B cell (primary cell): ENCODE data around the gene ACKR2. TPM values are rescaled to one million over a fixed set of nuclear protein-coding genes. Genes with fewer than 3 reads are reported as not detected.

Experiments
- ATAC-seq: fragments of 200-7000 bp; cut with Tn5 transposase; one replicate; pipeline ENCODE4 v1.10.0; 2021; ENCODE audit warnings: low read depth, mild to moderate bottlenecking, moderate number of reproducible peaks, moderate library complexity
- CTCF ChIA-PET: fragments of 350-600 bp; sonication (Branson Sonifier 250); formaldehyde crosslinking; loops from one replicate; lab custom pipeline; 2021; ENCODE audit warnings: antibody characterized with exemption, inconsistent platforms; lab: Charles Lee
- POLR2A ChIA-PET: fragments of 350-600 bp; sonication (Branson Sonifier 250); formaldehyde crosslinking; loops from one replicate; lab custom pipeline; 2021; ENCODE audit warnings: antibody characterized with exemption; lab: Charles Lee
- DNase-seq: peaks from one replicate; pipeline ENCODE4 v3.0.0; 2013
- H2AFZ ChIP-seq: 2 replicates; pipeline ENCODE4 v1.6.1; 2012; ENCODE audit warnings: mild to moderate bottlenecking, low read depth, low read length; ENCODE audit not compliant: insufficient read depth, poor library complexity, severe bottlenecking
- H3K27ac ChIP-seq, 2 donors: 1 replicate in 1 of 2; 2 replicates in 1 of 2; pipeline ENCODE4 v1.5.1; 2012 to 2013; ENCODE audit warnings: low read length in 2 of 2, mild to moderate bottlenecking in 2 of 2, moderate library complexity in 1 of 2
- H3K27me3 ChIP-seq, 4 experiments: fragments of 200-600 bp in 1 of 4; sonication (generic) in 1 of 4; replicated peaks in 1 of 4; 1 replicate in 2 of 4; 2 replicates in 2 of 4; pipeline versions ENCODE4 v1.6.1 to v1.7.0; 2013 to 2016; ENCODE audit warnings: low read length in 3 of 4, mild to moderate bottlenecking in 2 of 4, mixed read lengths in 1 of 4, moderate library complexity in 1 of 4; ENCODE audit not compliant: insufficient read depth in 4 of 4, control insufficient read depth in 3 of 4; ENCODE audit errors: control extremely low read depth in 1 of 4
- H3K36me3 ChIP-seq, 2 experiments: replicated peaks in 1 of 2; 1 replicate in 1 of 2; 2 replicates in 1 of 2; pipeline versions ENCODE4 v1.6.1 to v1.7.1; 2013; ENCODE audit warnings: low read length in 1 of 2; ENCODE audit not compliant: insufficient read depth in 2 of 2, control insufficient read depth in 1 of 2; ENCODE audit errors: control extremely low read depth in 1 of 2, extremely low read depth in 1 of 2
- H3K4me1 ChIP-seq, 2 donors: fragments of 200-600 bp in 1 of 2; sonication (generic) in 1 of 2; 1 replicate in 1 of 2; 2 replicates in 1 of 2; pipeline versions ENCODE4 v1.5.1 to v1.6.1; 2013 to 2017; ENCODE audit warnings: low read length in 2 of 2; ENCODE audit not compliant: control insufficient read depth in 2 of 2, insufficient read depth in 2 of 2
- H3K4me2 ChIP-seq: replicated peaks from 2 replicates; pipeline ENCODE3; 2012; ENCODE audit warnings: mild to moderate bottlenecking, low read depth, low read length; ENCODE audit not compliant: poor library complexity, severe bottlenecking
- H3K4me3 ChIP-seq, 5 experiments: fragments of 200-600 bp in 1 of 5; sonication (generic) in 1 of 5; 1 replicate in 3 of 5; 2 replicates in 2 of 5; pipeline versions ENCODE4 v1.5.1 to v1.7.0; 2011 to 2016; ENCODE audit warnings: low read length in 4 of 5, mild to moderate bottlenecking in 4 of 5, low read depth in 2 of 5, control low read depth in 1 of 5, moderate library complexity in 1 of 5; ENCODE audit not compliant: insufficient read depth in 1 of 5; ENCODE audit errors: control extremely low read depth in 1 of 5, extremely low read depth in 1 of 5
- H3K79me2 ChIP-seq: fragments of 200-600 bp; sonication (generic); one replicate; pipeline ENCODE4 v1.6.0; 2016; ENCODE audit warnings: low read length; ENCODE audit not compliant: control insufficient read depth, insufficient read depth
- H3K9ac ChIP-seq: fragments of 200-600 bp; sonication (generic); 2 replicates; pipeline ENCODE4 v1.6.1; 2017; ENCODE audit warnings: mild to moderate bottlenecking, low read length, moderate library complexity
- H3K9me3 ChIP-seq, 3 donors: one replicate each; pipeline versions ENCODE4 v1.6.1 to v1.7.1; 2013; ENCODE audit warnings: low read length in 2 of 3; ENCODE audit not compliant: control insufficient read depth in 2 of 3, insufficient read depth in 1 of 3; ENCODE audit errors: control extremely low read depth in 1 of 3
- H4K20me1 ChIP-seq: 2 replicates; pipeline ENCODE4 v1.6.0; 2012; ENCODE audit warnings: mild to moderate bottlenecking, low read length; ENCODE audit not compliant: insufficient read depth, control insufficient read depth, poor library complexity, severe bottlenecking
- H3K27ac Mint-ChIP-seq: one replicate; pipeline ENCODE4 v1.8.0; 2021; ENCODE audit warnings: mixed read lengths
- H3K27me3 Mint-ChIP-seq: one replicate; pipeline ENCODE4 v1.8.0; 2021; ENCODE audit warnings: mixed read lengths
- H3K4me1 Mint-ChIP-seq: one replicate; pipeline ENCODE4 v1.8.0; 2021; ENCODE audit warnings: mixed read lengths
- H3K4me3 Mint-ChIP-seq: one replicate; pipeline ENCODE4 v1.8.0; 2021; ENCODE audit warnings: mixed read lengths
- H3K9me3 Mint-ChIP-seq: one replicate; pipeline ENCODE4 v1.8.0; 2022; ENCODE audit warnings: mixed read lengths; ENCODE audit not compliant: insufficient read depth
- EZH2 ChIP-seq: IDR thresholded peaks from 2 replicates; pipeline ENCODE4 v1.6.1; 2012; ENCODE audit warnings: borderline replicate concordance, low read depth, mild to moderate bottlenecking, moderate library complexity, low read length; ENCODE audit not compliant: insufficient read depth, poor library complexity, severe bottlenecking
- WGBS: methylation state at CpG from one replicate; pipeline ENCODE4 v1.1.5; 2013; ENCODE audit warnings: missing lambda C conversion rate; ENCODE audit not compliant: insufficient coverage; 5-methylcytosine and 5-hydroxymethylcytosine counted together
- intact Hi-C: fragments of 100-400 bp; cut with micrococcal nuclease; formaldehyde crosslinking; loops from one replicate; pipeline ENCODE4 v1.10.0; 2022
- polyA plus RNA-seq: library from polyadenylated mRNA; depleted of rRNA; stranded (reverse); fragments of >200 nt; gene quantifications from 2 replicates; pipeline ENCODE4 v1.2.3, GENCODE V29; 2012
- total RNA-seq, 2 donors: library from RNA; stranded (reverse); fragments of 120-200 nt in 1 of 2; gene quantifications; 1 replicate in 1 of 2; 2 replicates in 1 of 2; pipeline versions ENCODE4 v1.2.3 to v1.2.4, GENCODE V29; 2013 to 2022
- TF ChIP-seq, protein P1 (sequence below): fragments of 200-600 bp; IDR thresholded peaks from one replicate; pipeline ENCODE4 v1.8.0; 2022; ENCODE audit warnings: antibody characterized with exemption, mild to moderate bottlenecking

The ACKR2 gene
- total and polyA plus RNA-seq, 2 donors (not counting 1 experiment from before 2014, with no cell fraction given) = 0.31 to 1.7 TPM

DNA sequence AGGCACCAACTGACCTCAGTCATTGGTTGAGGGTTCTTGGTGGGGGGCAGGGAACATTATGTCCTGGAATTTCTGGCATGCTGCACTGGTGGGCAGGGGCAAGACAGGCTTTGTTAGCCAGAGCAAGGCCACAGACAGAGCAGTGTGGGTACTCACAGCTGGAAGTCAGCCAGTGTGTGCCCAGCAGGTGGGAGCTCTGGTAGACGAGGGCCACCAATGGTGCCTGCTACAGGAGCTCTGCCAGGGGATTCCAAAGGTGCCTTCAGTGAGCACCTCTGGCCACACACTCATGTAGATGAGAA, 35.1 kb downstream of the ACKR2 start:
- no peak for DNase-seq
- Mint-ChIP-seq H3K27me3 (no peaks in the 10 kb centered on the region), H3K27ac (peak overlapping the region; percentile 21), H3K4me1 (peaks cover 34% of the 10 kb centered on the region), H3K9me3 (no peaks in the 10 kb centered on the region), H3K4me3 (no peak overlapping the region)
- no peak for ATAC-seq
- Histone ChIP-seq H3K4me3 (no peak overlapping the region), H2AFZ (no peak overlapping the region), H3K27me3 (no peaks in the 10 kb centered on the region), H3K79me2 (no peaks in the 10 kb centered on the region), H3K27ac (no peak overlapping the region), H3K4me2 (no peak overlapping the region), H3K9ac (no peak overlapping the region), H3K9me3 (peaks cover 0 to 5% (median 0%) of the 10 kb centered on the region in 3 donors), H3K36me3 (no peaks in the 10 kb centered on the region), H3K4me1 (peaks cover 26 to 41% of the 10 kb centered on the region in 2 donors), H4K20me1 (no peaks in the 10 kb centered on the region)
- POLR2A ChIA-PET = interaction anchor here (0.6 kb wide), 1 partner anchor 804 kb away, joined by 4 read pairs; no protein-coding TSS in a partner anchor
- CTCF ChIA-PET = interaction anchor here (1.5 kb wide), 1 partner anchor 13 kb away, joined by 4 read pairs; no protein-coding TSS in a partner anchor
- WGBS = 86% methylated on average over 1 of the region's 1 CpG
- TF ChIP-seq, protein P1, sequence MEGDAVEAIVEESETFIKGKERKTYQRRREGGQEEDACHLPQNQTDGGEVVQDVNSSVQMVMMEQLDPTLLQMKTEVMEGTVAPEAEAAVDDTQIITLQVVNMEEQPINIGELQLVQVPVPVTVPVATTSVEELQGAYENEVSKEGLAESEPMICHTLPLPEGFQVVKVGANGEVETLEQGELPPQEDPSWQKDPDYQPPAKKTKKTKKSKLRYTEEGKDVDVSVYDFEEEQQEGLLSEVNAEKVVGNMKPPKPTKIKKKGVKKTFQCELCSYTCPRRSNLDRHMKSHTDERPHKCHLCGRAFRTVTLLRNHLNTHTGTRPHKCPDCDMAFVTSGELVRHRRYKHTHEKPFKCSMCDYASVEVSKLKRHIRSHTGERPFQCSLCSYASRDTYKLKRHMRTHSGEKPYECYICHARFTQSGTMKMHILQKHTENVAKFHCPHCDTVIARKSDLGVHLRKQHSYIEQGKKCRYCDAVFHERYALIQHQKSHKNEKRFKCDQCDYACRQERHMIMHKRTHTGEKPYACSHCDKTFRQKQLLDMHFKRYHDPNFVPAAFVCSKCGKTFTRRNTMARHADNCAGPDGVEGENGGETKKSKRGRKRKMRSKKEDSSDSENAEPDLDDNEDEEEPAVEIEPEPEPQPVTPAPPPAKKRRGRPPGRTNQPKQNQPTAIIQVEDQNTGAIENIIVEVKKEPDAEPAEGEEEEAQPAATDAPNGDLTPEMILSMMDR = no peak
- no peak for TF ChIP-seq EZH2
- intact Hi-C loops = no loop called here

- peaks cover 31% of the 10 kb centered on the region for H3K4me1 Mint-ChIP-seq
- Histone ChIP-seq H3K27ac (no peak overlapping the region), H3K36me3 (no peaks in the 10 kb centered on the region), H3K4me1 (peaks cover 26 to 41% of the 10 kb centered on the region in 2 donors), H4K20me1 (no peaks in the 10 kb centered on the region), H3K4me2 (no peak overlapping the region), H3K4me3 (no peak overlapping the region), H3K9me3 (peaks cover 0 to 4% (median 0%) of the 10 kb centered on the region in 3 donors), H3K9ac (no peak overlapping the region), H2AFZ (no peak overlapping the region), H3K79me2 (no peaks in the 10 kb centered on the region), H3K27me3 (no peaks in the 10 kb centered on the region)
- H3K27ac Mint-ChIP-seq = no peak overlapping the region
- no peaks in the 10 kb centered on the region for H3K9me3 Mint-ChIP-seq
- DNase-seq = no peak
- ChIA-PET POLR2A (interaction anchor here (0.6 kb wide), 1 partner anchor 805 kb away, joined by 4 read pairs; no protein-coding TSS in a partner anchor), CTCF (interaction anchor here (1.5 kb wide), 1 partner anchor 13 kb away, joined by 4 read pairs; no protein-coding TSS in a partner anchor)
- H3K27me3 Mint-ChIP-seq = no peaks in the 10 kb centered on the region
- no peak for ATAC-seq
- no peak overlapping the region for H3K4me3 Mint-ChIP-seq
- TF ChIP-seq, protein P1 = no peak
- no peak for TF ChIP-seq EZH2
- 54% methylated on average over 1 of the region's 4 CpGs for WGBS
- intact Hi-C loops = loop anchor here (5.0 kb wide), 1 partner anchor 43 kb away; the partner anchor contains the start of gene HIGD1A
Observed at GRCh38 chr3:42844815-42845214, 35.6 kb downstream of the ACKR2 start.
